Smooth muscle cell (in vitro differentiated cells): ENCODE results near the gene PHACTR1. TPM values are rescaled to one million over a fixed set of nuclear protein-coding genes. Genes with fewer than 3 reads are reported as not detected.

Experiments
- DNase-seq: peaks from one replicate; lab custom pipeline; 2025; ENCODE audit not compliant: unreplicated experiment; lab: John Stamatoyannopoulos, UW
- H2AFZ ChIP-seq: fragments of 200-600 bp; sonication (generic); 2 replicates; pipeline ENCODE4 v1.6.0; 2016; ENCODE audit warnings: antibody characterized with exemption, low read depth, mild to moderate bottlenecking
- H3F3A ChIP-seq: fragments of 200-600 bp; sonication (generic); 2 replicates; pipeline ENCODE4 v1.6.0; 2017; ENCODE audit warnings: antibody characterized with exemption, low read depth
- H3K27ac ChIP-seq: fragments of 200-600 bp; sonication (generic); 2 replicates; pipeline ENCODE4 v1.5.1; 2016; ENCODE audit warnings: low read depth, mild to moderate bottlenecking
- H3K27me3 ChIP-seq: fragments of 200-600 bp; sonication (generic); 2 replicates; pipeline ENCODE4 v1.6.1; 2016; ENCODE audit warnings: low read depth, mild to moderate bottlenecking
- H3K36me3 ChIP-seq: fragments of 200-600 bp; sonication (generic); 2 replicates; pipeline ENCODE4 v1.5.1; 2016; ENCODE audit warnings: low read depth
- H3K4me1 ChIP-seq: fragments of 200-600 bp; sonication (generic); 2 replicates; pipeline ENCODE4 v1.5.1; 2016; ENCODE audit warnings: low read depth
- H3K4me2 ChIP-seq: fragments of 200-600 bp; sonication (generic); 2 replicates; pipeline ENCODE4 v1.6.0; 2016; ENCODE audit warnings: mild to moderate bottlenecking
- H3K4me3 ChIP-seq: fragments of 200-600 bp; sonication (generic); 2 replicates; pipeline ENCODE4 v1.5.1; 2016; ENCODE audit warnings: mild to moderate bottlenecking
- H3K79me2 ChIP-seq: fragments of 200-600 bp; sonication (generic); 2 replicates; pipeline ENCODE4 v1.6.0; 2016; ENCODE audit warnings: low read depth, mild to moderate bottlenecking
- H3K9ac ChIP-seq: fragments of 200-600 bp; sonication (generic); 2 replicates; pipeline ENCODE4 v1.6.0; 2016; ENCODE audit warnings: low read depth
- H3K9me3 ChIP-seq: fragments of 200-600 bp; sonication (generic); replicated peaks from 2 replicates; pipeline ENCODE4 v1.5.1; 2016; ENCODE audit warnings: low read depth
- H4K20me1 ChIP-seq: fragments of 200-600 bp; sonication (generic); 2 replicates; pipeline ENCODE4 v1.6.0; 2016; ENCODE audit warnings: low read depth
- CTCF ChIP-seq: fragments of 200-600 bp; sonication (generic); IDR thresholded peaks from 2 replicates; pipeline ENCODE4 v1.5.1; 2017; ENCODE audit warnings: borderline replicate concordance, mild to moderate bottlenecking, antibody characterized with exemption; ENCODE audit not compliant: insufficient read depth, poor library complexity, severe bottlenecking
- WGBS: methylation state at CpG from one replicate; pipeline ENCODE4 v1.1.7; 2016; ENCODE audit warnings: low lambda C conversion rate; 5-methylcytosine and 5-hydroxymethylcytosine counted together
- polyA plus RNA-seq: library from polyadenylated mRNA; unstranded; fragments of >200 nt; fragmentation: Nextera tagmentation; extraction: Ambion mirVana; gene quantifications from 2 replicates; pipeline ENCODE4 v1.2.1, GENCODE V29; 2016
- total RNA-seq: library from RNA; depleted of rRNA; stranded (reverse); fragments of >200 nt; gene quantifications from 2 replicates; pipeline ENCODE4 v1.2.3, GENCODE V29; 2014

Gene PHACTR1
- total and polyA plus RNA-seq, 2 experiments from 2014 or later = 0.09 to 0.67 TPM

GRCh38 chr6:13288969-13289391 is 572.4 kb downstream of the PHACTR1 start:
- Histone ChIP-seq H3K36me3 (no peaks in the 10 kb centered on the region), H3K27ac (no peak overlapping the region)

GRCh38 chr6:13289789-13290318 is 573.3 kb downstream of the PHACTR1 start:
- no peaks in the 10 kb centered on the region for H3F3A ChIP-seq
- 58% methylated on average over 9 of the region's 9 CpGs for WGBS

More at GRCh38 chr6:13288969-13289391, 572.4 kb downstream of the PHACTR1 start:
- no peak overlapping the region for H2AFZ ChIP-seq
- no peaks in the 10 kb centered on the region for H3F3A ChIP-seq
- no peak overlapping the region for H3K4me3 ChIP-seq
- H3K9ac ChIP-seq = no peak overlapping the region
- no peaks in the 10 kb centered on the region for H3K9me3 ChIP-seq
- peaks cover 4% of the 10 kb centered on the region for H3K4me1 ChIP-seq
- H4K20me1 ChIP-seq = no peaks in the 10 kb centered on the region
- H3K4me2 ChIP-seq = no peak overlapping the region
- DNase-seq = no peak
- no peaks in the 10 kb centered on the region for H3K27me3 ChIP-seq
- H3K79me2 ChIP-seq = no peaks in the 10 kb centered on the region
- no peak for TF ChIP-seq CTCF
- 92% methylated on average over 13 of the region's 13 CpGs for whole genome bisulfite sequencing

GRCh38 chr6:13290335-13290734 is 573.8 kb downstream of the PHACTR1 start:
- Histone ChIP-seq H3K27me3 (no peaks in the 10 kb centered on the region), H3K27ac (no peak overlapping the region), H3K4me1 (peaks cover 4% of the 10 kb centered on the region), H4K20me1 (no peaks in the 10 kb centered on the region), H2AFZ (no peak overlapping the region), H3K36me3 (no peaks in the 10 kb centered on the region), H3K79me2 (no peaks in the 10 kb centered on the region), H3K9ac (no peak overlapping the region), H3K4me3 (no peak overlapping the region), H3K9me3 (no peaks in the 10 kb centered on the region), H3F3A (no peaks in the 10 kb centered on the region), H3K4me2 (no peak overlapping the region)
- DNase-seq = no peak
- TF ChIP-seq CTCF = no peak
- WGBS = 91% methylated on average over 2 of the region's 2 CpGs

More at GRCh38 chr6:13289789-13290318, 573.3 kb downstream of the PHACTR1 start:
- Histone ChIP-seq H3K36me3 (no peaks in the 10 kb centered on the region), H3K9me3 (no peaks in the 10 kb centered on the region), H3K4me2 (no peak overlapping the region), H3K27me3 (no peaks in the 10 kb centered on the region), H3K79me2 (no peaks in the 10 kb centered on the region), H3K27ac (no peak overlapping the region), H3K4me1 (peaks cover 4% of the 10 kb centered on the region), H3K4me3 (no peak overlapping the region), H4K20me1 (no peaks in the 10 kb centered on the region), H3K9ac (no peak overlapping the region), H2AFZ (no peak overlapping the region)
- no peak for TF ChIP-seq CTCF
- DNase-seq = no peak

GRCh38 chr6:13292774-13293173 is 576.2 kb downstream of the PHACTR1 start:
- Histone ChIP-seq H3K9me3 (no peaks in the 10 kb centered on the region), H3K4me3 (no peak overlapping the region), H3K27ac (no peak overlapping the region), H3K27me3 (no peaks in the 10 kb centered on the region), H4K20me1 (no peaks in the 10 kb centered on the region), H3F3A (no peaks in the 10 kb centered on the region), H3K79me2 (no peaks in the 10 kb centered on the region), H3K4me1 (peaks cover 4% of the 10 kb centered on the region), H3K36me3 (no peaks in the 10 kb centered on the region), H2AFZ (no peak overlapping the region), H3K9ac (no peak overlapping the region), H3K4me2 (no peak overlapping the region)
- TF ChIP-seq CTCF = no peak
- WGBS = 89% methylated on average over 9 of the region's 9 CpGs
- no peak for DNase-seq
